Measurements from ENCODE around the gene GUCD1. TPM values are rescaled to one million over a fixed set of nuclear protein-coding genes. Genes with fewer than 3 reads are reported as not detected.
"Not testable (repeated sequence)": the region's sequence is repeated elsewhere in the genome, so short reads cannot be mapped to it uniquely, and the experiment has no call there.

Gene GUCD1
- polyA plus RNA-seq, 3 donors = 67.1 to 85.9 (median 72.5) TPM

DNA sequence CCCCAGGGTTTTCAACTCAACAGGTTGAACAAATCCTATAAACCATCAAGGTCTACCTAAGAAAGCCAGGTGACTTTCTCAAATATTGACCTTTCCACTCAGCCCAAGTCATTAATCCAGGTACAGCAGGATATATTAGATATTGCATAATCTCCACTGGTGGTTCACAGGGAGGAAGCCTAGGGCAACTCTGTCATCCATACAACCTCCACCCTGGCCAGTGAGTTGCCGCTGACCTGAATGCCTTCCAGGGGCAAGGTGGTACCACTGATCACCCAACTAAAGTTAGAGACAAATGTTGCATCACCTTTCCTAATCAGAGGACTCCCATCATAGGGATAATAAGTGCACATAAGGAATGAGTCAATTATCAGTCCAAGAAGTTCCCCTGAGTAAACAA is 22.9 kb downstream of the GUCD1 start:
- H3K9ac ChIP-seq (ENCODE audit: insufficient read depth, low read length, poor library complexity, severe bottlenecking) = no peak overlapping the region
- TF ChIP-seq, protein P1, sequence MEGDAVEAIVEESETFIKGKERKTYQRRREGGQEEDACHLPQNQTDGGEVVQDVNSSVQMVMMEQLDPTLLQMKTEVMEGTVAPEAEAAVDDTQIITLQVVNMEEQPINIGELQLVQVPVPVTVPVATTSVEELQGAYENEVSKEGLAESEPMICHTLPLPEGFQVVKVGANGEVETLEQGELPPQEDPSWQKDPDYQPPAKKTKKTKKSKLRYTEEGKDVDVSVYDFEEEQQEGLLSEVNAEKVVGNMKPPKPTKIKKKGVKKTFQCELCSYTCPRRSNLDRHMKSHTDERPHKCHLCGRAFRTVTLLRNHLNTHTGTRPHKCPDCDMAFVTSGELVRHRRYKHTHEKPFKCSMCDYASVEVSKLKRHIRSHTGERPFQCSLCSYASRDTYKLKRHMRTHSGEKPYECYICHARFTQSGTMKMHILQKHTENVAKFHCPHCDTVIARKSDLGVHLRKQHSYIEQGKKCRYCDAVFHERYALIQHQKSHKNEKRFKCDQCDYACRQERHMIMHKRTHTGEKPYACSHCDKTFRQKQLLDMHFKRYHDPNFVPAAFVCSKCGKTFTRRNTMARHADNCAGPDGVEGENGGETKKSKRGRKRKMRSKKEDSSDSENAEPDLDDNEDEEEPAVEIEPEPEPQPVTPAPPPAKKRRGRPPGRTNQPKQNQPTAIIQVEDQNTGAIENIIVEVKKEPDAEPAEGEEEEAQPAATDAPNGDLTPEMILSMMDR (IDR thresholded peaks at IDR 0.05) = no peak
- no peaks in the 10 kb centered on the region for H3K27me3 ChIP-seq (ENCODE audit: control insufficient read depth in 2 of 2, insufficient read depth in 2 of 2, low read length in 2 of 2)
- H2AFZ ChIP-seq (ENCODE audit: insufficient read depth, low read depth, low read length, poor library complexity, severe bottlenecking) = no peak overlapping the region
- H3K4me2 ChIP-seq (replicated peaks; ENCODE audit: extremely low read depth, low read length, poor library complexity, severe bottlenecking) = no peak overlapping the region
- H3K9me3 ChIP-seq (replicated peaks in 1 of 2; ENCODE audit: control insufficient read depth in 1 of 2, insufficient read depth in 1 of 2, low read length in 2 of 2) = no peaks in the 10 kb centered on the region
- no peaks in the 10 kb centered on the region for H3K79me2 ChIP-seq (ENCODE audit: insufficient read depth, low read length)
- no peaks in the 10 kb centered on the region for H3K36me3 ChIP-seq (replicated peaks in 1 of 2; ENCODE audit: control insufficient read depth in 1 of 2, insufficient read depth in 2 of 2, low read length in 2 of 2)
- no peak overlapping the region for H3K27ac ChIP-seq (ENCODE audit: low read depth in 1 of 2, low read length in 2 of 2)
- no peak overlapping the region for H3K4me3 Mint-ChIP-seq
- H3K9me3 Mint-ChIP-seq = peaks cover 0 to 2% (median 0%) of the 10 kb centered on the region in 7 donors
- no peak for DNase-seq
- no peak overlapping the region for H3K4me3 ChIP-seq (replicated peaks in 1 of 3; ENCODE audit: low read depth in 2 of 3, low read length in 3 of 3)
- no CpG with 5 or more reads among the region's 1 CpG for WGBS (ENCODE audit: insufficient coverage)
- H3K4me1 Mint-ChIP-seq = peaks cover 11% of the 10 kb centered on the region
- intact Hi-C loops (cut with micrococcal nuclease) = no loop called here
- no peak overlapping the region for H3K27ac Mint-ChIP-seq
- peaks cover 0 to 5% of the 10 kb centered on the region in 2 donors for H3K4me1 ChIP-seq (ENCODE audit: control insufficient read depth in 1 of 2, insufficient read depth in 2 of 2, low read length in 2 of 2)
- H3K27me3 Mint-ChIP-seq (ENCODE audit: low read depth in 3 of 3) = peaks cover 0 to 2% (median 2%) of the 10 kb centered on the region in 3 donors
- H3K36me3 Mint-ChIP-seq = peaks cover 0 to under 1% of the 10 kb centered on the region in 2 donors
- no peaks in the 10 kb centered on the region for H4K20me1 ChIP-seq (ENCODE audit: insufficient read depth, low read length)

- WGBS (ENCODE audit: insufficient coverage) = 67% methylated on average over 2 of the region's 3 CpGs
- H3K4me2 ChIP-seq (replicated peaks; ENCODE audit: extremely low read depth, low read length, poor library complexity, severe bottlenecking); DNase-seq; H3K27me3 Mint-ChIP-seq (ENCODE audit: low read depth in 3 of 3); H3K27me3 ChIP-seq (ENCODE audit: control insufficient read depth in 2 of 2, insufficient read depth in 2 of 2, low read length in 2 of 2); H3K27ac Mint-ChIP-seq; H3K36me3 Mint-ChIP-seq; H4K20me1 ChIP-seq (ENCODE audit: insufficient read depth, low read length); H2AFZ ChIP-seq (ENCODE audit: insufficient read depth, low read depth, low read length, poor library complexity, severe bottlenecking); H3K4me3 Mint-ChIP-seq; H3K9me3 ChIP-seq (replicated peaks in 1 of 2; ENCODE audit: control insufficient read depth in 1 of 2, insufficient read depth in 1 of 2, low read length in 2 of 2); H3K9ac ChIP-seq (ENCODE audit: insufficient read depth, low read length, poor library complexity, severe bottlenecking); H3K4me3 ChIP-seq (replicated peaks in 1 of 3; ENCODE audit: low read depth in 2 of 3, low read length in 3 of 3); H3K27ac ChIP-seq (ENCODE audit: low read depth in 1 of 2, low read length in 2 of 2); H3K36me3 ChIP-seq (replicated peaks in 1 of 2; ENCODE audit: control insufficient read depth in 1 of 2, insufficient read depth in 2 of 2, low read length in 2 of 2); intact Hi-C loops (cut with micrococcal nuclease); H3K4me1 ChIP-seq (ENCODE audit: control insufficient read depth in 1 of 2, insufficient read depth in 2 of 2, low read length in 2 of 2); H3K79me2 ChIP-seq (ENCODE audit: insufficient read depth, low read length); H3K9me3 Mint-ChIP-seq: not testable (repeated sequence)
- peaks cover 11% of the 10 kb centered on the region for H3K4me1 Mint-ChIP-seq
Measured at GRCh38 chr22:24530968-24531367, 24.0 kb downstream of the GUCD1 start.

Measured in CD14-positive monocyte (primary cell).